ENCODE results near the gene CSMD2. TPM values are rescaled to one million over a fixed set of nuclear protein-coding genes. Genes with fewer than 3 reads are reported as not detected.

CSMD2 gene
- total RNA-seq, 1 donor from 2014 or later: 2.6 TPM

DNA sequence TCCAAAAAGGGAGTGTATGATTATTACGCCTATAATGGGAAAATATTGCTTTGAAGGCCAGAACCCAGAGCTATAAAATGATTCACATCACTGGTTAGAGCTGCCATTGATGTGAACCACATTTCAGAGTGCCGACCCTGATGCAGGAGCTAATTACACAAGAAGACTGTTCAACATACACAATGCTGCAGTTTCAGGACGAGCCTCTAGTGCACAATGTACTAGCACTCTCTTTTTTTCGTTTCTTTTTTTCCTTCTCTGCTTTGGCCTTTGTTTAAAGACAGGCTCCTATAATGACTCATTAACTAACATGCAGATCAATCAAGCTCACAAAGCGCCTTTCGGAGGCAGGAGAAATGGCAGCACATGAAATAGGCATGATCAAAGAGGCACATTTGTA lies 367.2 kb downstream of the CSMD2 start:
- Histone ChIP-seq H4K20me1 (ENCODE audit: low read depth) (no peaks in the 10 kb centered on the region), H3K79me2 (ENCODE audit: low read depth) (no peaks in the 10 kb centered on the region), H2AFZ (replicated peaks) (no peak overlapping the region), H3K9ac (no peak overlapping the region), H3K36me3 (no peaks in the 10 kb centered on the region), H3K4me2 (no peak overlapping the region), H3K27ac (no peak overlapping the region), H3F3A (ENCODE audit: low read depth) (no peaks in the 10 kb centered on the region), H3K4me1 (no peaks in the 10 kb centered on the region), H3K9me3 (ENCODE audit: low read depth) (no peaks in the 10 kb centered on the region), H3K4me3 (no peak overlapping the region), H3K27me3 (no peaks in the 10 kb centered on the region)
- TF ChIP-seq EZH2 (IDR thresholded peaks at IDR 0.05) (no peak), EZH2phosphoT487 (IDR thresholded peaks at IDR 0.05) (no peak)
- Mint-ChIP-seq H3K36me3 (peaks cover 9% of the 10 kb centered on the region), H3K4me1 (peaks cover 6% of the 10 kb centered on the region), H3K4me3 (no peak overlapping the region), H3K27ac (no peak overlapping the region), H3K27me3 (ENCODE audit: insufficient read depth, low read depth) (peaks cover 2% of the 10 kb centered on the region), H3K9me3 (peaks cover 16% of the 10 kb centered on the region)
- no peak for DNase-seq (ENCODE audit: low spot score)

DNA sequence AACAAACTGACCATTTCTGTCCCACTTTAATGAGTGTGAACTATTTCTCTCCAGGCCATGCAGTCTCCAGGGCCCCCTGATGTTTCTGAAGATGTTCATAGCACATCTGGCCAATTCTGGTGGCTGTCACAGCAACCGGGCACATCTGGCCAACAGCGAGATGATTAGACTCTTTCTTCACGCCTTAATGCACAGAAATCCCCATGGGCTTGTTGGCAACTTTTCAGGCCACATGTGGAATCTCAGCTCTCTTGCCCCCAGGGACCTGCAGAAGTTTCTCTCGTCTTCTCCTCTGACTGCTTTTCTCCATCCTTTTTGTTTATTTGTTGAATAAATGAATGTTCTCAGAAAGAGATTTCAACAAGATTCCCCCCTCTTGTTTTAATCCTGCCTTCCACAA lies 372.4 kb downstream of the CSMD2 start:
- Histone ChIP-seq H3K36me3 (no peaks in the 10 kb centered on the region), H3K9ac (no peak overlapping the region), H3K4me2 (no peak overlapping the region), H3F3A (ENCODE audit: low read depth) (no peaks in the 10 kb centered on the region), H3K27me3 (no peaks in the 10 kb centered on the region), H3K4me1 (no peaks in the 10 kb centered on the region), H3K9me3 (ENCODE audit: low read depth) (no peaks in the 10 kb centered on the region), H3K27ac (no peak overlapping the region), H4K20me1 (ENCODE audit: low read depth) (no peaks in the 10 kb centered on the region), H3K79me2 (ENCODE audit: low read depth) (no peaks in the 10 kb centered on the region), H2AFZ (replicated peaks) (no peak overlapping the region), H3K4me3 (no peak overlapping the region)
- Mint-ChIP-seq H3K36me3 (peaks cover 7% of the 10 kb centered on the region), H3K9me3 (peaks cover 16% of the 10 kb centered on the region), H3K27me3 (ENCODE audit: insufficient read depth, low read depth) (peaks cover 3% of the 10 kb centered on the region), H3K27ac (no peak overlapping the region), H3K4me3 (no peak overlapping the region), H3K4me1 (no peaks in the 10 kb centered on the region)
- DNase-seq (ENCODE audit: low spot score): no peak
- TF ChIP-seq, protein P1, sequence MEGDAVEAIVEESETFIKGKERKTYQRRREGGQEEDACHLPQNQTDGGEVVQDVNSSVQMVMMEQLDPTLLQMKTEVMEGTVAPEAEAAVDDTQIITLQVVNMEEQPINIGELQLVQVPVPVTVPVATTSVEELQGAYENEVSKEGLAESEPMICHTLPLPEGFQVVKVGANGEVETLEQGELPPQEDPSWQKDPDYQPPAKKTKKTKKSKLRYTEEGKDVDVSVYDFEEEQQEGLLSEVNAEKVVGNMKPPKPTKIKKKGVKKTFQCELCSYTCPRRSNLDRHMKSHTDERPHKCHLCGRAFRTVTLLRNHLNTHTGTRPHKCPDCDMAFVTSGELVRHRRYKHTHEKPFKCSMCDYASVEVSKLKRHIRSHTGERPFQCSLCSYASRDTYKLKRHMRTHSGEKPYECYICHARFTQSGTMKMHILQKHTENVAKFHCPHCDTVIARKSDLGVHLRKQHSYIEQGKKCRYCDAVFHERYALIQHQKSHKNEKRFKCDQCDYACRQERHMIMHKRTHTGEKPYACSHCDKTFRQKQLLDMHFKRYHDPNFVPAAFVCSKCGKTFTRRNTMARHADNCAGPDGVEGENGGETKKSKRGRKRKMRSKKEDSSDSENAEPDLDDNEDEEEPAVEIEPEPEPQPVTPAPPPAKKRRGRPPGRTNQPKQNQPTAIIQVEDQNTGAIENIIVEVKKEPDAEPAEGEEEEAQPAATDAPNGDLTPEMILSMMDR (IDR thresholded peaks at IDR 0.05): no peak
- TF ChIP-seq EZH2 (IDR thresholded peaks at IDR 0.05): no peak
- TF ChIP-seq EZH2phosphoT487 (IDR thresholded peaks at IDR 0.05): no peak

DNA sequence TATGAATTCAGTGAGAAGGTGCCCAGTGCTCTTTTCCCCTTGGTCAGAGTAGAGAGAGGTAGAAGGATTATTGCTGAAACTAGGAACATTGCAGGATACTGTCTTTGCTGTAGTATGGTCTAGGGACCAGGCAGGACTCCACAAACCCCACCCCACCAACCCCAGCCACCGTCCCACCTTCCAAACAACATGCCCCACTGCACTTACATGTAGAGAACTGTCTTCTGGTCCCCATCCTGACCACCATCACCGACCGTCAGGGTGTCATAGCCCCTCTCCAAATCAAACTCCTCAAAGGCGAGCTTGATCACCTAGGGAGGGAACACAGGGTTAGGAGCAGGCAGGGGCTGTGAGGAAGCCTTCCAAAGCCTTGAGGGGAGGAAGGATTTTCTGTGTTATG lies 372.8 kb downstream of the CSMD2 start:
- no peaks in the 10 kb centered on the region for H3K4me1 ChIP-seq
- DNase-seq (ENCODE audit: low spot score): no peak
- H3K27me3 Mint-ChIP-seq (ENCODE audit: insufficient read depth, low read depth): peaks cover 3% of the 10 kb centered on the region
- H3K27ac ChIP-seq: no peak overlapping the region
- no peaks in the 10 kb centered on the region for H3F3A ChIP-seq (ENCODE audit: low read depth)
- H2AFZ ChIP-seq (replicated peaks): no peak overlapping the region
- no peaks in the 10 kb centered on the region for H3K27me3 ChIP-seq
- H3K36me3 ChIP-seq: no peaks in the 10 kb centered on the region
- H3K36me3 Mint-ChIP-seq: peaks cover 6% of the 10 kb centered on the region
- no peak overlapping the region for H3K9ac ChIP-seq
- H3K4me2 ChIP-seq: no peak overlapping the region
- H3K79me2 ChIP-seq (ENCODE audit: low read depth): no peaks in the 10 kb centered on the region
- H3K4me3 ChIP-seq: no peak overlapping the region
- no peak overlapping the region for H3K4me3 Mint-ChIP-seq
- H3K4me1 Mint-ChIP-seq: no peaks in the 10 kb centered on the region
- TF ChIP-seq EZH2 (IDR thresholded peaks at IDR 0.05): no peak
- TF ChIP-seq, protein P1 (IDR thresholded peaks at IDR 0.05): no peak
- no peak for TF ChIP-seq EZH2phosphoT487 (IDR thresholded peaks at IDR 0.05)
- no peak overlapping the region for H3K27ac Mint-ChIP-seq
- no peaks in the 10 kb centered on the region for H3K9me3 ChIP-seq (ENCODE audit: low read depth)
- H3K9me3 Mint-ChIP-seq: peaks cover 11% of the 10 kb centered on the region
- no peaks in the 10 kb centered on the region for H4K20me1 ChIP-seq (ENCODE audit: low read depth)

DNA sequence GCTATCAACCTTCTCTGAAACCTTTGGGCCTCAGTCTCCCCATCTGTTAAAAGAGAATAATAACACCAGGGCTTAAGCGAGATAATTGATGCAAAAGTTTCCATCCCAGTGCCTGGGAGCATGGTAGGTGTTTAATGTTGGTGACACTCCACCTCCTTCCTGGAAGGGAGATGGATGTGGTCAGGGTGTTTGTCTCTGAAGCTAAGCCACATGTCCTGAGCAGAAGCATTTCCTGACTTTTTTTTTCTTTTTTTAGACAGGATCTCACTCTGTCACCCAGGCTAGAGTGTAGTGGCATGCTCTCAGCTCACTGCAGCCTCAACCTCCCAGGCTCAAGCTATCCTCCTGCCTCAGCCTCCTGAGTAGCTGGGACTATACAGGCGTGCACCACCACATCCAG lies 373.8 kb downstream of the CSMD2 start:
- Histone ChIP-seq H3F3A (ENCODE audit: low read depth) (no peaks in the 10 kb centered on the region), H2AFZ (replicated peaks) (no peak overlapping the region), H3K27ac (no peak overlapping the region), H3K9me3 (ENCODE audit: low read depth) (no peaks in the 10 kb centered on the region), H4K20me1 (ENCODE audit: low read depth) (no peaks in the 10 kb centered on the region), H3K79me2 (ENCODE audit: low read depth) (no peaks in the 10 kb centered on the region), H3K27me3 (no peaks in the 10 kb centered on the region), H3K36me3 (no peaks in the 10 kb centered on the region), H3K4me2 (no peak overlapping the region), H3K4me3 (no peak overlapping the region), H3K9ac (no peak overlapping the region), H3K4me1 (no peaks in the 10 kb centered on the region)
- Mint-ChIP-seq H3K27me3 (ENCODE audit: insufficient read depth, low read depth) (peaks cover 3% of the 10 kb centered on the region), H3K9me3 (peaks cover 3% of the 10 kb centered on the region), H3K36me3 (peaks cover 1% of the 10 kb centered on the region), H3K27ac (no peak overlapping the region), H3K4me3 (no peak overlapping the region), H3K4me1 (no peaks in the 10 kb centered on the region)
- no peak for TF ChIP-seq EZH2 (IDR thresholded peaks at IDR 0.05)
- TF ChIP-seq EZH2phosphoT487 (IDR thresholded peaks at IDR 0.05): no peak
- TF ChIP-seq, protein P1 (IDR thresholded peaks at IDR 0.05): no peak
- DNase-seq (ENCODE audit: low spot score): no peak

Data from neural progenitor cell (in vitro differentiated cells).